ENCODE measurements around the gene SRGN. TPM values are rescaled to one million over a fixed set of nuclear protein-coding genes. Genes with fewer than 3 reads are reported as not detected.

The SRGN gene
- total RNA-seq, 1 donor from 2014 or later, result 35.9 TPM

GRCh38 chr10:69123747-69124562, 36.1 kb downstream of the SRGN start, which contains the start of gene VPS26A:
VPS26A (plus strand) TSS chr10:69124178; CDS start chr10:69124278, 100 bp downstream.
- Mint-ChIP-seq H3K27me3 (ENCODE audit: unreplicated experiment) (no peaks in the 10 kb centered on the region), H3K4me1 (ENCODE audit: unreplicated experiment) (peaks cover 24% of the 10 kb centered on the region), H3K9me3 (ENCODE audit: unreplicated experiment) (no peaks in the 10 kb centered on the region), H3K36me3 (ENCODE audit: unreplicated experiment) (no peaks in the 10 kb centered on the region), H3K4me3 (ENCODE audit: unreplicated experiment) (peak within 1 kb of the TSS; percentile 88), H3K27ac (ENCODE audit: unreplicated experiment) (peak within 1 kb of the TSS; percentile 100)
- peak; percentile 52 for TF ChIP-seq CTCF (IDR thresholded peaks at IDR 0.05)
- DNase-seq (ENCODE audit: extremely low spot score, unreplicated experiment), result peak; percentile 100

GRCh38 chr10:69124563-69125268, 36.8 kb downstream of the SRGN start:
- Mint-ChIP-seq H3K36me3 (ENCODE audit: unreplicated experiment) (no peaks in the 10 kb centered on the region), H3K27me3 (ENCODE audit: unreplicated experiment) (no peaks in the 10 kb centered on the region), H3K4me3 (ENCODE audit: unreplicated experiment) (peak overlapping the region; percentile 88), H3K27ac (ENCODE audit: unreplicated experiment) (peak overlapping the region; percentile 93), H3K9me3 (ENCODE audit: unreplicated experiment) (no peaks in the 10 kb centered on the region), H3K4me1 (ENCODE audit: unreplicated experiment) (peaks cover 24% of the 10 kb centered on the region)
- no peak for TF ChIP-seq CTCF (IDR thresholded peaks at IDR 0.05)
- no peak for DNase-seq (ENCODE audit: extremely low spot score, unreplicated experiment)

GRCh38 chr10:69125554-69125953, 37.7 kb downstream of the SRGN start:
- DNase-seq (ENCODE audit: extremely low spot score, unreplicated experiment), result no peak
- H3K27me3 Mint-ChIP-seq (ENCODE audit: unreplicated experiment), result no peaks in the 10 kb centered on the region
- no peak for TF ChIP-seq CTCF (IDR thresholded peaks at IDR 0.05)
- H3K27ac Mint-ChIP-seq (ENCODE audit: unreplicated experiment), result peak overlapping the region; percentile 93
- no peaks in the 10 kb centered on the region for H3K36me3 Mint-ChIP-seq (ENCODE audit: unreplicated experiment)
- H3K9me3 Mint-ChIP-seq (ENCODE audit: unreplicated experiment), result no peaks in the 10 kb centered on the region
- peak overlapping the region; percentile 88 for H3K4me3 Mint-ChIP-seq (ENCODE audit: unreplicated experiment)
- H3K4me1 Mint-ChIP-seq (ENCODE audit: unreplicated experiment), result peaks cover 28% of the 10 kb centered on the region

- Mint-ChIP-seq H3K36me3 (ENCODE audit: unreplicated experiment) (peaks cover 12% of the 10 kb centered on the region), H3K4me3 (ENCODE audit: unreplicated experiment) (no peak overlapping the region), H3K9me3 (ENCODE audit: unreplicated experiment) (no peaks in the 10 kb centered on the region), H3K4me1 (ENCODE audit: unreplicated experiment) (peaks cover 25% of the 10 kb centered on the region), H3K27ac (ENCODE audit: unreplicated experiment) (no peak overlapping the region), H3K27me3 (ENCODE audit: unreplicated experiment) (no peaks in the 10 kb centered on the region)
- no peak for DNase-seq (ENCODE audit: extremely low spot score, unreplicated experiment)
- TF ChIP-seq CTCF (IDR thresholded peaks at IDR 0.05), result no peak
These were observed 42.3 kb downstream of the SRGN start for GRCh38 chr10:69130251-69130650.

- H3K27ac Mint-ChIP-seq (ENCODE audit: unreplicated experiment), result no peak overlapping the region
- no peak overlapping the region for H3K4me3 Mint-ChIP-seq (ENCODE audit: unreplicated experiment)
- H3K4me1 Mint-ChIP-seq (ENCODE audit: unreplicated experiment), result no peaks in the 10 kb centered on the region
- no peak for DNase-seq (ENCODE audit: extremely low spot score, unreplicated experiment)
- peaks cover 18% of the 10 kb centered on the region for H3K36me3 Mint-ChIP-seq (ENCODE audit: unreplicated experiment)
- H3K9me3 Mint-ChIP-seq (ENCODE audit: unreplicated experiment), result no peaks in the 10 kb centered on the region
- TF ChIP-seq CTCF (IDR thresholded peaks at IDR 0.05), result no peak
- H3K27me3 Mint-ChIP-seq (ENCODE audit: unreplicated experiment), result no peaks in the 10 kb centered on the region
These were observed 52.1 kb downstream of the SRGN start for GRCh38 chr10:69139961-69140360.
